Right kidney (tissue), 1 donor: ENCODE measurements around the gene MPEG1.
A peak's percentile ranks its signal among the peaks of the same experiment; 100 is the strongest.

Experiments used
- DNase-seq: peaks from one replicate; pipeline ENCODE4 v3.0.0-alpha.2; 2016

MPEG1 gene

GRCh38 chr11:59218893-59219292, 6.2 kb upstream of the MPEG1 start:
- DNase-seq: no peak

GRCh38 chr11:59218319-59218718, 5.6 kb upstream of the MPEG1 start:
- DNase-seq: no peak

- DNase-seq: no peak
These were observed 4.2 kb upstream of the MPEG1 start for GRCh38 chr11:59216641-59217564.

- DNase-seq: no peak
These were observed 1.6 kb upstream of the MPEG1 start for GRCh38 chr11:59214141-59214893.

GRCh38 chr11:59212222-59212621, 505 bp downstream of the MPEG1 start:
- DNase-seq: no peak

- DNase-seq: no peak
These were observed 3.8 kb downstream of the MPEG1 start for GRCh38 chr11:59208956-59209355.

- peak; percentile 49 for DNase-seq
These were observed 4.7 kb downstream of the MPEG1 start for GRCh38 chr11:59207988-59208451.

GRCh38 chr11:59206635-59207034, 6.1 kb downstream of the MPEG1 start:
- DNase-seq: no peak

GRCh38 chr11:59205648-59206047, 7.1 kb downstream of the MPEG1 start:
- DNase-seq: no peak

- no peak for DNase-seq
These were observed 8.0 kb downstream of the MPEG1 start for GRCh38 chr11:59204746-59205145.

- DNase-seq: no peak
These were observed 11.4 kb downstream of the MPEG1 start for GRCh38 chr11:59201353-59201752.

- no peak for DNase-seq
These were observed 12.3 kb downstream of the MPEG1 start for GRCh38 chr11:59200423-59200746.

- no peak for DNase-seq
These were observed 12.9 kb downstream of the MPEG1 start for GRCh38 chr11:59199546-59200422.

GRCh38 chr11:59198726-59199125, 14.0 kb downstream of the MPEG1 start:
- no peak for DNase-seq

- DNase-seq: peak; percentile 32
These were observed 14.7 kb downstream of the MPEG1 start for GRCh38 chr11:59197991-59198390.

GRCh38 chr11:59196777-59197176, 15.9 kb downstream of the MPEG1 start:
- no peak for DNase-seq

- no peak for DNase-seq
These were observed 17.1 kb downstream of the MPEG1 start for GRCh38 chr11:59195586-59195985.

- DNase-seq: no peak
These were observed 19.1 kb downstream of the MPEG1 start for GRCh38 chr11:59193587-59194130.

GRCh38 chr11:59192446-59193020, 20.2 kb downstream of the MPEG1 start:
- DNase-seq: no peak

GRCh38 chr11:59191890-59192289, 20.8 kb downstream of the MPEG1 start:
- DNase-seq: no peak

- DNase-seq: no peak
These were observed 21.6 kb downstream of the MPEG1 start for GRCh38 chr11:59191095-59191494.

GRCh38 chr11:59189986-59190385, 22.7 kb downstream of the MPEG1 start:
- no peak for DNase-seq
